HG02981 (cell line): ENCODE measurements around the gene CKM.
"Not testable (repeated sequence)": the region's sequence is repeated elsewhere in the genome, so short reads cannot be mapped to it uniquely, and the experiment has no call there.

Experiments used
- ATAC-seq: cut with Tn5 transposase; IDR thresholded peaks from one replicate; pipeline ENCODE4 v1.9.1; 2021; ENCODE audit warnings: mild to moderate bottlenecking, moderate library complexity; ENCODE audit not compliant: unreplicated experiment

CKM gene

DNA sequence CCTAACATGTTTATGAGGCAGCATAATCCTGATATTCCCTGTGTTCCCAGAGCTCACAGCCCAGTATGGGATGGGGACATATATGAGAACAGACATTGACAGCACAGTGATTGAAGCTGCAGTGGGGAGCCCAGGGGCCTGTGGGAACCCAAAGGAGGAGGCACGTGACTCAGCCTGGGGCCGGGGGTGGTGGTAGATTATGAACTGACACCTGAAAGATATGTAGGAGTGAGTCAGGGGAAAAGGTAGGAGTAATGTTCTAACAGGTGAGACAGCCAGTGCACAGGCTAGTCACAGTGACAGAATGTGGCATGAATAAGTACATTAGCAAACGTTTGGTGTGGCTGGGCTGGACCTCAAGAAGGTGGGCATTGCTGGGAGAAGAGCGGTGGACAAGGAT, 29.0 kb downstream of the CKM start:
- no peak for ATAC-seq

DNA sequence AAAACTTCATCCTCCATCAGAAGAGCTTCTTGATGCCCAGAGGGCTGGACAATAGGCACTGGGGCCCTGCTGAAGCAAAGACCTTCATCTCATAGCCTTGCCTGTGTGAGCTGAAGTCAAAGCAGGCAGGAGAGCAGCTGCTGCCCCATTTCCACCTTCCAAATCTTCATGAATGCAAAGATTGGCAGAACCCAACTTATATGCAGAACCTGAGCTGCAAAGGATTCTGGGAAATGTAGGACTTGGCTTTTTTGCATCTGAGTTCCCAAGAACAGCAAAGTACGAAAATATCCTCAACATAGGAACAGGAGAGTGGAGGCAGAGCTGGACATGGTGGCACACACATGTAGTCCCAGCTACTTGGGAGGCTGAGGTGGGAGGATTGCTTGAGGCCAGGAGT, 30.8 kb downstream of the CKM start:
- ATAC-seq = no peak

DNA sequence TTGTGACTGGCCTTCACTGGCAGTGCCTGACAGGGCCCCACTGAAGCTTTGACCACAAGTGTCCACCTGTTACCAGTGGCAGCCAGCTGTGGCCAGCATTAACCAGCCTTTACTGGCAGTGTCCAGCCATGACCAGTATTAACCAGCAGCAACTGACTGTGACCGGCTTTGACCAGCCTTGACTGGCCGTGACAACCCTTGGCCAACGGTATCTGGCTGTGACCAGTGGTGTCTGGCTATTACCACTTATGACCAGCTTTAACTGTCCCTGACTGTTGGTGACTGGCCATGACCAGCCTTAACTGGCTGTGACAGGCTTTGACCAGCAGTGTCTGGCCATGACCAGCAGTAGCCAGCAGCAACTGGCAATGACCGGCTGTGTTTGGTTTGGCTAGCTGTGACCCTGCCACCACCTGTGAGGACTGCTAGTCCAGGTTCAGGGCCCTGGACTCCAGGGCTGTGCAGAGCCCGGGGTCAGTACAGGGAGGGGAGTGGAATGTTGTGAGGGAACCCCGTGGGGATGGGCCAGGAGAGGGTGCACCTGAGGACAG, 32.2 kb downstream of the CKM start:
- ATAC-seq = no peak

GRCh38 chr19:45283443-45284033, 39.1 kb downstream of the CKM start:
- no peak for ATAC-seq

GRCh38 chr19:45280471-45280961, 42.2 kb downstream of the CKM start:
- ATAC-seq = no peak

DNA sequence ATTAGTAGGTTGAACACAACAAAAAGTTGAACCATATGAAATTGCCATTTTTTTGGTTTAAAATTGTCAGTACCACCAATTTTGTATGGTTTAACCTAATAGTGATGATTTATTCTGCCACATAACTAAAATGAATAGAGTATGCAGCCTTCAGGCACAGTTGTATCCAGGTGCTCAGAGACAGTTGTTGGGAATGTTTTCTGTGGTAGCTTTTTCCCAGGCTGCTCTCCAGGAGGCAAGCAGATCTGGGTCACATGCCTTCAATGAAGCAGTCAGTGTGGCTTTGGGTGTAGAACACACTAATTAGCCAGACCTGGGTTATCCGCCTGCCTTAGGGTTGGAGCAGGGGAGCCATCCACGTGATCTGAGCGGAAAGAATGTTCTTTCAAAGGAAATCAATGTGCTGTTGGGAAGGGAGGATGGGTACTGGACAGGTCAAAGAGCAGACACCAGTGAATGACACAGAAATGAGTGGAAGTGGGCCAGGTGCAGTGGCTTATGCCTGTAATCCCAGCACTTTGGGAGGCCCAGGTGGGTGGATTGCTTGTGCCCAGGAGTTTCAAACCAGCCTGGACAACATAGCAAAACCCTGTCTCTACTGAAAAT, 43.0 kb downstream of the CKM start:
- ATAC-seq = no peak

DNA sequence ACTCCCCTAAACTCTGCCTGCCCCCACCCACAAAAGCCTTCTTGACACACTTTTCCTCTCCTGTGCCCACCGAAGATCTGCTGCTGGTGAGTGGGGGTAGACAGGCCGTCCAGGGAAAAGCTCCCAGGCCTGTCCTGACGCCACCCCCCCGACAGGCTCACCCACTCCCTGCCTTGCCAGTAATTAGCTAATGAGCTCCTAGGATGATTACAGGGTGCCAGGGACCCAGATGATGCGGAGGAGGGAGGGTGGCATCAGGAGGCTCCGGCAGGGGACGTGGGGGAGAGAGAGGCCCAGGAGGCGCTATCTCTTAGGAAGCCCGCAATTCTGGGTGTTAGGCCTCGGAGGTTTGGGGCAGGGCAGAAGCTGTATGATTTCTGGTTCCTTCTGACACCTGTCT, 44.6 kb downstream of the CKM start:
- no peak for ATAC-seq

GRCh38 chr19:45276284-45276687, 46.4 kb downstream of the CKM start:
- ATAC-seq = no peak

- ATAC-seq = no peak
Observed at GRCh38 chr19:45275370-45275971, 47.2 kb downstream of the CKM start.

GRCh38 chr19:45273521-45273855, 49.2 kb downstream of the CKM start:
- ATAC-seq = no peak

DNA sequence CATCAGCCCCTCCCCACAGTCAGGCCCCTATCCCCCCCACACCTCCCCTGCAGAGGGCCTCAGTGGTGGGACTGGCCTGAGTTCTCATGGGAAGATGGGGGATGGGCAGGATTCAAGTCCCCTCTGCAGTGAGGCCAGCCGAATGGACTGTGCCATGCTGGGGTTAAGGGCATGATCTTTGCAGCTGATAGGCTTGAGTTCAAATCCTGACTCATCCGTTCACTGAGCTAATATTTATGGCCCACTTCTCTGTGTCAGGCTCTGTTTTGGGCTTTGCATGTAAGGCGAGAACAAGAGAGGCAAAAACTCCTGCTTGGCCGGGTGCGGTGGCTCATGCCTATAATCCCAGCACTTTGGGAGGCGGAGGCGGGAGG, 51.0 kb downstream of the CKM start:
- ATAC-seq = no peak

DNA sequence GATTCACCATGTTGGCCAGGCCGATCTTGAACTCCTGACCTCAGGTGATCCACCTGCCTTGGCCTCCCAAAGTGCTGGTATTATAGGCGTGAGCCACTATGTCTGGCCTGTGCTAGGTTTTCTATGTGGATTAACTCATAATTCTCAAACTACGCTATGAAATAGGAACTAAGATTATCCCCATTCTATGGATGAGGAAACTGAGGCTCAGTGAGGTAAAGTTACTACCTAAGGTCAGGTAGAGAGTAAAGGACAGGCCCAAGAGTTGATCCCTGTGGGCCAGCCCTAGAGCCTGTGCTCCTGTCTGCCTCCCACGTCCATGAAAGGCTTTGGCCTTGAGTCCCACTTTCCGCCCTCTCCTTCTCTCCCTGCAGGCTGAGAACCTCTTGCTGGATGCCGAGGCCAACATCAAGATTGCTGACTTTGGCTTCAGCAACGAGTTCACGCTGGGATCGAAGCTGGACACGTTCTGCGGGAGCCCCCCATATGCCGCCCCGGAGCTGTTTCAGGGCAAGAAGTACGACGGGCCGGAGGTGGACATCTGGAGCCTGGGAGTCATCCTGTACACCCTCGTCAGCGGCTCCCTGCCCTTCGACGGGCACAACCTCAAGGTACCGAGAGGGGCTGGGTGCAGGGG, 51.5 kb downstream of the CKM start:
- no peak for ATAC-seq

DNA sequence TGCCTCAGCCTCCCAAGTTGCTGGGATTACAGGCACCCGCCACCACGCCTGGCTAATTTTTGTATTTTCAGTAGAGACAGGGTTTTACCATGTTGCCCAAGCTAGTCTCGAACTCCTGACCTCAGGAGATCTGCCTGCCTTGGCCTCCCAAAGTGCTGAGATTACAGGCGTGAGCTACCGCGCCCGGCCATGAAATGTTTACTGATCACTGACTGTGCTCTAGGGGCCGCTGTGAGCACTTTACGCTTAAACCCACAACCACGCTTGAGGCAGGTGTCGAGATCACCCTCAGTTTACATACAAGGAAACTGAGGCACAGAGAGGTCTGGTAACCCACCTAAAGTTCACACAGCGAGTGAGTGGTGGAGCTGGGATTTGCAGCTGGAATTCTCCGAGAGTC, 52.7 kb downstream of the CKM start:
- not testable (repeated sequence) for ATAC-seq

GRCh38 chr19:45267296-45267695, 55.4 kb downstream of the CKM start:
- ATAC-seq = no peak

DNA sequence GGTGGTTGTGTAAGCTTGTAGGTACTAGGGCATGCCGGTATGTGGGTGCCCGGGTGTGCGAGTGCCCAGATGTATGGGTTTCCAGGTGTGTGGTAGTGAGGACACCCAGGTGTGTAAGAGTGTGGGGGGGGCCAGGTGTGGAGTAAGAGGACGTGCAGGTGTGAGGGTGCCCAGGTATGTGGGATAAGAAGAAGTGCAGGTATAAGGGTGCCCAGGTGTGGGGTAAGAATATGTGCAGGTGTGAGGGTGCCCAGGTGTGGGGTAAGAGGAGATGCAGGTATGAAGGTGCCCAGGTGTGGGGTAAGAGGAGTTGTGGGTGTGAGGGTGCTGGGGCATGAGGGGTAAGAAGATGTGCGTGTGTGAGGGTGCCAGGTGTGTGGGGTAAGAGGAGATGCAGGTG, 57.3 kb downstream of the CKM start:
- no peak for ATAC-seq

DNA sequence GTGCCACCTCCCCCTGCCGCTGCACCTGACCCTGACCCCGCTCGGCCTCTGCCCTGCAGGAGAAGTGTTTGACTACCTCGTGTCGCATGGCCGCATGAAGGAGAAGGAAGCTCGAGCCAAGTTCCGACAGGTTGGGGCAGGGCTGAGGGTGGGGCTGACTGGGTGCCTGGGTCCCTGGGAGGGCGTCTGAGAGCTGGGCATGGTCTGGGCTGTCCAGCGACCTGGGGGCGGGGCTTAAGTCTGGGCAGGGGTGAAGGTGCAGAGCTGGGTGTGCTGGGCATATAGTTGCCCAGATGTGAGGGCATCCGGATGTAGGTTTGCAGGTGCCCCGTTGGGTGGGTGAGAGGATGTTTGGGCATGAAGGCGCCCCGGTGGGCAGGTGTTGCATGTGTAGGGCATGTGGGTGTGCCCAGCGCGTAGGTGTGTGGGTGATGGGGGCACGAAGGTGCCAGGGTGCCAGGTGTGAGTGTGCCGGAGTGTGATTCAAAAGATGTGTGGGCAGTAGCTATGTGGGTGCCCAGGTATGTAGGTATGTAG, 57.8 kb downstream of the CKM start:
- no peak for ATAC-seq

DNA sequence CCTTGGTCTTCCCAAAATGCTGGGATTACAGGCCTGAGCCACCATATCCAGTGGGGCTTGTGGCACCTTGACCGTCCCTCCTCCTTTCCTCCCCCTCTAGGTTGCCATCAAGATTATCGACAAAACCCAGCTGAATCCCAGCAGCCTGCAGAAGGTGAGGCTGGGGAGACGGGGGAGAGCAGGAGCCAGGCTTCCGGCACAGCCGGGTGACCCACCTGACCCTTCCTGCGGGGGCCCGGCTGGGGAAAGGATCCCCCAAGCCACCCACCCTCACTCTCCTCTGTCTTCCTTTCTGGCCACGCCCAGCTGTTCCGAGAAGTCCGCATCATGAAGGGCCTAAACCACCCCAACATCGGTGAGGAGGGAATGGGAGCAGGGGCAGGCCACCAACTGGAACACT, 59.7 kb downstream of the CKM start:
- no peak for ATAC-seq

DNA sequence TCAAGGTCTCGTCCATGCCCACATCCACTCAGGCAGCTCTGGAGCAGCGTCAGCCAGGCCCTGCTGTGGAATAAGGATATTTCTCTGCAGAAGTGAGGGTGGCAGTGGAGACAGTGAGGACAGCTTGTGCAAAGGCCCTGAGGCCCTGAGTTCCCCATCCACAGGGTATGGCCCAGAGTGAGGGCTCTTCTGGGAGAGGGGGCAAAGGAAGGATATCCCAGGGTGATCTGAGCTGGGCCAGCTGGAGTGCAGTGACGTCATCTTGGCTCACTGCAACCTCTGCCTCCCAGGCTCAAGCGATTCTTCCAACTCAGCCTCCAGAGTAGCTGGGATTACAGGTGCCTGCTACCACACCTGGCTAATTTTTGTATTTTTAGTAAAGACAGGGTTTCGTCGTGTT, 60.1 kb downstream of the CKM start:
- no peak for ATAC-seq

- ATAC-seq = no peak
Observed at GRCh38 chr19:45258862-45259261, 63.8 kb downstream of the CKM start.

GRCh38 chr19:45256836-45257235, 65.8 kb downstream of the CKM start:
- ATAC-seq = no peak
